ENCODE data around the gene NOPCHAP1. TPM values are rescaled to one million over a fixed set of nuclear protein-coding genes. Genes with fewer than 3 reads are reported as not detected.

NOPCHAP1 gene
- total RNA-seq, 1 donor from 2014 or later: 26.0 TPM

DNA sequence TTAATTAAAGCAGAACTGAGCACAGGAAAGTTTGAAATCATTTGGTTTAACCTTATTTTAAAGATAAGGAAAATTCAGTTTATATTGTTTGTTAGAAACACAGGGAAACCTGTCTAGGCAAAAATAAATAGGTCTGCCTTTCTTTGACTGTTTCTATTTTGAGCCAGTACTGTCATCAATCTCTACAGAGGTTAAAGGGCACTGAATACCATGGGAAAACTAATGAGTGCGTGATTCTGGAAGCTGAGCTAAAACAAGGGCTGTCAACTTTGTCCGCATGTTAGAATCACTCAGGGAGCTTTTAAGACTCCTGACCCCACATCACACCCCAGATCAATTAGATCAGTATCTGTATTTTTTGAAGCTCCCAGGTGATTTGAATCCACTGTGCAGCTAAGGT, 38.8 kb downstream of the NOPCHAP1 start:
- Mint-ChIP-seq H3K4me3 (no peak overlapping the region), H3K4me1 (peaks cover 11% of the 10 kb centered on the region), H3K27ac (ENCODE audit: unreplicated experiment) (no peak overlapping the region), H3K27me3 (ENCODE audit: low read depth) (no peaks in the 10 kb centered on the region), H3K36me3 (ENCODE audit: low read depth) (no peaks in the 10 kb centered on the region), H3K9me3 (no peaks in the 10 kb centered on the region)
- no peak for DNase-seq (ENCODE audit: low read depth, low spot score)
- TF ChIP-seq, protein P1, sequence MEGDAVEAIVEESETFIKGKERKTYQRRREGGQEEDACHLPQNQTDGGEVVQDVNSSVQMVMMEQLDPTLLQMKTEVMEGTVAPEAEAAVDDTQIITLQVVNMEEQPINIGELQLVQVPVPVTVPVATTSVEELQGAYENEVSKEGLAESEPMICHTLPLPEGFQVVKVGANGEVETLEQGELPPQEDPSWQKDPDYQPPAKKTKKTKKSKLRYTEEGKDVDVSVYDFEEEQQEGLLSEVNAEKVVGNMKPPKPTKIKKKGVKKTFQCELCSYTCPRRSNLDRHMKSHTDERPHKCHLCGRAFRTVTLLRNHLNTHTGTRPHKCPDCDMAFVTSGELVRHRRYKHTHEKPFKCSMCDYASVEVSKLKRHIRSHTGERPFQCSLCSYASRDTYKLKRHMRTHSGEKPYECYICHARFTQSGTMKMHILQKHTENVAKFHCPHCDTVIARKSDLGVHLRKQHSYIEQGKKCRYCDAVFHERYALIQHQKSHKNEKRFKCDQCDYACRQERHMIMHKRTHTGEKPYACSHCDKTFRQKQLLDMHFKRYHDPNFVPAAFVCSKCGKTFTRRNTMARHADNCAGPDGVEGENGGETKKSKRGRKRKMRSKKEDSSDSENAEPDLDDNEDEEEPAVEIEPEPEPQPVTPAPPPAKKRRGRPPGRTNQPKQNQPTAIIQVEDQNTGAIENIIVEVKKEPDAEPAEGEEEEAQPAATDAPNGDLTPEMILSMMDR (conservative IDR thresholded peaks at IDR 0.05): no peak

DNA sequence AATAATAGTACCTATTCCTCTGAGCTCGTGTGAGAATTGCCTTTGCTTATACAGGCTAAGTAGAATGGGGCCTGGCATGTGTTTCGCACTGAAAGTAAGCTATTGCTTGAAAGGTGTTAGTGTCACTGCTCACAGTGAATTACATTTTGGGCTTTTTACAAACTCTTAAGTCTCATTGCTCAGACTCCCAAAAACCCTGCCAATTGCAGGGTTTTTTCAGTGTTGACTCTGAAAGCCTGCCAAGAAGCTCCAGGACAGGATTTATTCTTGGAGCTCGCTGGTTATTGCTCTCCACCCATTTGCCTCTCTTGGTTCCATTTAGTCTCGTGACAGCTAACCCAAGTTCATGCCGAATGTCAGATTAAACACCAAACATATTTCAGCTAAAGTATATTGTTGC, 39.8 kb downstream of the NOPCHAP1 start:
- Mint-ChIP-seq H3K27ac (ENCODE audit: unreplicated experiment) (no peak overlapping the region), H3K4me3 (no peak overlapping the region), H3K4me1 (peaks cover 11% of the 10 kb centered on the region), H3K9me3 (no peaks in the 10 kb centered on the region), H3K27me3 (ENCODE audit: low read depth) (no peaks in the 10 kb centered on the region), H3K36me3 (ENCODE audit: low read depth) (no peaks in the 10 kb centered on the region)
- TF ChIP-seq, protein P1 (conservative IDR thresholded peaks at IDR 0.05): no peak
- DNase-seq (ENCODE audit: low read depth, low spot score): no peak

DNA sequence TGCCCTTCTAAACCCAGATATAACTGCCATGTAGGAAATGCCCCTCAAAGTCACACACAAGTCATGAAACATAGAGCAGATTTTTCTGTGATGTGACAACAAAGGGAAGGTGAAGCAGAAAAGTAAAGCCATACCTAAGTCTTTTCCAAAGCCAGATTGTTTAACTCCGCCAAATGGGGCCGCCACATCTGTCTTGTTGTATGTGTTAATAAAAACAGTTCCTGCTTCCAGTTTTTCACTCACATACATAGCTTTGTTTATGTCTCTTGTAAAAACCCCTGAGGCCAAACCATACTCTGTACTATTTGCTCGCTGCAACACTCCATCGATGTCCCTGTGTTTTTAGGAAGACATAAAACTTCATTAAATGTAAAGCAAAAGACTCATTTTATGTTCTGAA, 40.3 kb downstream of the NOPCHAP1 start:
- H3K4me3 Mint-ChIP-seq: no peak overlapping the region
- no peak for DNase-seq (ENCODE audit: low read depth, low spot score)
- TF ChIP-seq, protein P1 (conservative IDR thresholded peaks at IDR 0.05): no peak
- no peaks in the 10 kb centered on the region for H3K27me3 Mint-ChIP-seq (ENCODE audit: low read depth)
- H3K27ac Mint-ChIP-seq (ENCODE audit: unreplicated experiment): no peak overlapping the region
- peaks cover 11% of the 10 kb centered on the region for H3K4me1 Mint-ChIP-seq
- H3K9me3 Mint-ChIP-seq: no peaks in the 10 kb centered on the region
- no peaks in the 10 kb centered on the region for H3K36me3 Mint-ChIP-seq (ENCODE audit: low read depth)

- no peaks in the 10 kb centered on the region for H3K9me3 Mint-ChIP-seq
- TF ChIP-seq, protein P1 (conservative IDR thresholded peaks at IDR 0.05): no peak
- no peak overlapping the region for H3K27ac Mint-ChIP-seq (ENCODE audit: unreplicated experiment)
These were observed 45.0 kb downstream of the NOPCHAP1 start for GRCh38 chr12:105030820-105031807.

GRCh38 chr12:105032703-105033357, 46.7 kb downstream of the NOPCHAP1 start:
- TF ChIP-seq, protein P1 (conservative IDR thresholded peaks at IDR 0.05): no peak
- DNase-seq (ENCODE audit: low read depth, low spot score): no peak
- no peaks in the 10 kb centered on the region for H3K9me3 Mint-ChIP-seq
- peaks cover 3% of the 10 kb centered on the region for H3K36me3 Mint-ChIP-seq (ENCODE audit: low read depth)
- no peaks in the 10 kb centered on the region for H3K27me3 Mint-ChIP-seq (ENCODE audit: low read depth)
- H3K27ac Mint-ChIP-seq (ENCODE audit: unreplicated experiment): no peak overlapping the region
- no peak overlapping the region for H3K4me3 Mint-ChIP-seq
- peaks cover 6% of the 10 kb centered on the region for H3K4me1 Mint-ChIP-seq

More at GRCh38 chr12:105030820-105031807, 45.0 kb downstream of the NOPCHAP1 start:
- H3K36me3 Mint-ChIP-seq (ENCODE audit: low read depth): peaks cover 3% of the 10 kb centered on the region
- no peaks in the 10 kb centered on the region for H3K27me3 Mint-ChIP-seq (ENCODE audit: low read depth)
- peaks cover 6% of the 10 kb centered on the region for H3K4me1 Mint-ChIP-seq
- H3K4me3 Mint-ChIP-seq: no peak overlapping the region
- no peak for DNase-seq (ENCODE audit: low read depth, low spot score)
